NAMALWA (cell line): ENCODE data around the gene MGARP.
A peak's percentile ranks its signal among the peaks of the same experiment; 100 is the strongest.
"Not testable (repeated sequence)": the region's sequence is repeated elsewhere in the genome, so short reads cannot be mapped to it uniquely, and the experiment has no call there.

Experiments used
- DNase-seq: peaks from one replicate; pipeline ENCODE4 v3.0.0-alpha.2; 2015; ENCODE audit warnings: low spot score

MGARP gene

DNA sequence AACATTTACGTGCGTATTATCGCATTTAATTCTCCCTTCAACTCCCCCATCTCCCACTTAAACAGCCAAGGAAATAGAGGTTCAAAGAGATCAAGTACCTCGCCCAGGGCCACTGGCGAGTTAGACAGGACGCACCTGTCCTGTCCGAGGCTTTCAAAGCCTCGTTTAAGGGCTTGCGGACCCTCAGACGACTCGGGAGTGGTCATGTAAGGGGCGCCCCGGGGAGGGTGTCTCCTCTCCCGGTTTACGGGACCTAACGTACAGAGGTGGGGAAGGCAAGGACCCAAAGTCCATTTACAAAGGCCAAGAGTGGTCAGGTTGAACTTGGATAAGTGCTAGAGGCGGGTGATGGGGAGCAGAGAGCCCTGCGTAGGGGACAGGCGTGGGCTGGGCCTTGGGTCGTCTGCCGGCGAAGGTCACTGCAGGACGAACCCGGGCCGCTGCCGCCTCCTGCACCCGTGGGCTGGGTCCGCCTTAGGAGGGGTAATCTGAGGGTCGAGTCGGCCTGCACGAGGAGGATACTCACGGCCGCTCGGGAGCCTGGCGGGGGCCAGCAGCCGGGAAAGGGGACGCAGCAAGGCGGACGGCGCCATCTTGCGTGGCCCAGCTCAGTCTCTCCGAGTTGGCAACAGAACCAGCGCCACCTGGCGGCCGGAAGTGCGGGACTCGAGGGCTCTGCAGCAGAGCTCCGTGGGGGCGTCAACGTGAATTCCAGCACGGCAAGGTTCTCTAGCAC, 15.3 kb upstream of the MGARP start:
- peak; percentile 95 for DNase-seq

DNA sequence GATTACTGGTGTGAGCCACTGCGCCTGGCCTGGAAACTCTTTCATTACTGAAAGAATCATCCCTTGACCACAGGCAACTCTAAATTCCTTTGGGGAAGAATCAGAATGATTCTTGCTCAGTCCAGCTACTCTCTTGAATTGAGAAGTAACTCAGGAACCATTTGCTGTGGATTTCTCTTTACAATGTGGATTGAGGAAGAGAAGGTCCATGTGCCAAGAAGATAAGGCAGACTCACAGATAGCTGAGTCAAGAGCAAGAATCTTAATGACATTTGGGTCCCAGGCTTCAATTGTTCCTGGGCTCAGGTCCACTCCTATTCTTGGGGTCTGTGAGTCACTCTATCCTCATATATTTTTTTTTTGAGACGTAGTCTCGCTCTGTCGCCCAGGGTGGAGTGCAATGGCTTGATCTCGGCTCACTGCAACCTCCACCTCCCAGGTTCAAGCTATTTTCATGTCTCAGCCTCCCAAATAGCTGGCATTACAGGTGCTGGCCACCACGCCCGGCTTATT, 6.2 kb upstream of the MGARP start:
- no peak for DNase-seq

DNA sequence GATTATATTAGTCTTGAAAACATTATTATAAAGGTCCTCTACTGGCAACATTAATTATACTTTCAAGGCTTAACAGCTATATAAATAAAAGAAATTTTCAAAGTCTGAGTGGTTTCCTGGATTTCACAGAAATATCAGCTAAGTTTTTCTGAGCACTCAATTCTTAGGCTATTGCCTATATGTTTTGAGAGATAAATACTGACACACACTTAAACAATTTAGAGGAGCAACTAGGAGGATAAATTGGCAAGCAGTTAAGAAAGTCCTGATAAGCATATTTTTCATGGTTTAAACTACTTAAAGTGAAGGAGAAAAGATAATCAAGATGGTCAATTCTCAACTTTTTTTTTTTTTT, 2.7 kb upstream of the MGARP start:
- no peak for DNase-seq

DNA sequence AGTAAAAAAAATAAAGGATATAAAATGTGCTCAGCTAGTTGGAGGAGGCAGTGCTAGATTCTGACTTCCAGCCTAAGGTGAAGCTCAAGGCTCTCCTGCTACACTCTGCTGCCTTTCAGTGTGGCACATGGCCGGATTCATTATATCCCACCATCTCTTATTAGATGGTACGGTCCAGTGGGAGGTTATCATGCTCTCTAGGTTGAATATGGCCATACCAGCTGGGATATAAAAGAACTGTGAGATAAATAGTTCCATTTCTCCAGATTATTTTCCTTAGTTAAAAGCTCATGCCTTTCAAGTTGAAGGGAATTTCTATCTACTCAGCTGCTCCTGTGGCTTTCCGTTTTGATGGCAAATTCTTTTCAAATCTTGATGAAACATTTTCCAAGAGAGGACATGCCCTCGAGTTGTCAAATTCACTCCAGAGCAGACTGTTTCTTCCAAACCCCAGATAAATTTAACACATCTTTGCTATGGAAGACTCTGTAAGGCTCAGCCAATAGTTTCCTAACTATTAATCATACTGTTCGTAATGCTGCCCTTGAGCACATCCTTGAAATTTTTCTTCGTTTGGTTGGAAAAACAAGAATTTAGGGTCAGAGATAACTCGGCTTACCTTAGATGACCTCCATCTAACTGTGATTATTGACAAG, 2.2 kb upstream of the MGARP start:
- DNase-seq, result no peak

DNA sequence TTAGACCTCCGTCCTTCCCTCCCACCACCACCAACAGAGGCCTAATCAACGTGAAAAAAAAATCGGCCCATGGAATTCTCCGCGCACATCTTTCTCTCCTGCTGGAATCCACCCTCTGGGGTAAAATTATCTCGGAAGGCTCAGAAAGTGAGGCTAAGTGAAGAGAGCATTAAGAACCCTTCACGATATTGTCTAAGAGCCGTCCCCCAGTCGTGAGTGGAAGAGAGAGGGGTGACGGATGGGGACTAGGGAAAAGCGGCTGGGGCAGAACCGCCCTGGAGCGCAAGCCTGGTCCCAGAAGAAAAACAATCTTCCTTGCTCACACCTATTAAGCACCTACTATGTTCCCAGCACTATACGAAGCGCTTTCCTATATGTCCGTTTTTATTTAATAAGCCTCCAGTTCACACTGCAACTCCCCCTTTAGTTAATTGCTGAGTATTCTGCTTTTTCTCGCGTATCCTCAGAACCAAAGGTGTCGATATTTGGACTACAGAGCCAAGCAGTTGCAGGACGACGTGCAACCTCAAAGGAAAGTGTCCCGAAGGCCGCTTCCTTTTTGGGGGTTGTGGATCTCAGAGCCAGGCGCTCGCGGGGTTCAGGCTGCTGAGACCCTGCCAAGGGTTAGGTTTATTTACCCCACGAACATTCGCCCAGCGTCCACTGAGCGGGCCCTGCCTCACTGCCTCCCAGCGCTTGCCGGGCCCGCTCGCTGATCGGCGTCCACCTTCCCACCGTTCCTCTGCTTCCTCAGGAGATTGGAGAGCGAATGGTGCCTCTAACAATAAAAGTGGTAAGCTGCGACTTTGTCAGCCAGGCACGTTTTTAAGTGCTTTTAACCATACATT, 889 bp downstream of the MGARP start:
- no peak for DNase-seq

DNA sequence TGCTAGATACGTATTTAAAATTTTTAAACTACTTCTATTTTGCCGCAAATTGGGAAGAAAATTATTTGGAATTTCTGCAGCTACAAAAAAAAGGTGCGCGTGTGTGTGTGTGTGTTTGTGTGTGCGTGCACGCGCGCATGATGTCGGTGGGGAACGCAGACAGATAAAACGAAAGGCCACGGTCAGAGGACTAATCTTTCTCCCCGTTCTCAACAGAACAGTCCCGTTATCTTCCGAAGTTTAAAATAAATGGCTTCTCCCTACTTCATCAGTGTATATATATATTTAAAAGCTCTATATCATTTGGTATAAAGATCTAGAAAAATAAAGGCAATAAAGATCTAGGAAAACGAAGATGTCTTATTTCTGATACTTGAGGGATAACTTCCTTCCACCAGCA, 1.5 kb downstream of the MGARP start:
- DNase-seq, result no peak

DNA sequence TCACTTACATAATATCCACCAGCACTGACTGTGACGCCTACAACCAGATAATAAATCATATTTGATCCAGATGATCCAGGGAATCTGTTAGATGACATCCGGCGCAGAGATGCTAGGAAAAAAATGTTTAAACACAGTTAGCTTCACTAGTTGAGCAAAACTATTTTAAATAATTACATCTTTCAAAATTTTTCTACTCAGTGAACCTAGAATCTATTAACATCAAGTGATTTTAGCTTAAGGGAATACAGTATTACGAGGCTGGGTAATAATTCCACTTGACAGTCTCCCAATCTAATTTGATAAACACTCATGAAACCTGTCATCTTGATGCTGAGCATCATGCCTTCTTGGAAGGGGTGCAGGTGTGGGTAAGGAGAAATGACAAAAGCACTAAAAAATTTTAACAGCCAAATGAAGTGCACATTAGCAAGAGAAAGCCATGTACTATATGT, 4.7 kb downstream of the MGARP start:
- no peak for DNase-seq

DNA sequence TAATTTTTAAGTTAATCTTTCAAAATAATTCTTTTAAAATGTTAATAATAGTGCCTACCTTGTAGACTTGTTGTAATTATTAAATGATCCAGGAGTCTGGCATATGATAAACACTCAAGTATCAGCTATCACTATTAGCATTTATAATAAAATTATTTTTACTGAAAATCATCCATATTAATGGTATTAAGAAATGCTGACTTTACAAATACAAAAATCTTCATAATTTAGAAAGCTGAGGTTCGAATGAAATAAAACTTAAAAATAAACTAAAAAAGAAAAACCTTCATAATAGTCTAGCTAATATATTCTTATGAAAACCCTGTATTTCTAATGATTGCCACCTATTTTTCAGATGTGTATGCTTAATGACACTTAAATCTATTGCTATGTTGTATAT, 5.2 kb downstream of the MGARP start:
- no peak for DNase-seq

DNA sequence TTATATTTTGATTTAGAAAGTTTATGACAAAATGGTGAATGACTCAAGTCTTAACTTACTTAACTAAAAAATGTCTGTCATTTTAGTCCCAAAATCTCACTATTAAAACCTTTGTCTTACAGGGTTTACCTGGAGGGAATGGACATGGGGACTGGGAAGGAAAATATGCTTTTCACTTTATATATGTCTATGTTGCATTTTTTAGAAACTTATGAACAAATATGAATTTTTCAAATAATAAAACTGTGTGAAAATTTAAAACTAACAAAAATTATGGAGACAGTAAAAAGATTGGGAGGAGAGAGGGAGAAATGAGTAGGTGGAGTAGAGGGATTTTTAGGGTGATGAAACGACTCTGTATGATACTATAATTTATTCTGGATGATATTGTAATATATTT, 6.2 kb downstream of the MGARP start:
- DNase-seq, result no peak

DNA sequence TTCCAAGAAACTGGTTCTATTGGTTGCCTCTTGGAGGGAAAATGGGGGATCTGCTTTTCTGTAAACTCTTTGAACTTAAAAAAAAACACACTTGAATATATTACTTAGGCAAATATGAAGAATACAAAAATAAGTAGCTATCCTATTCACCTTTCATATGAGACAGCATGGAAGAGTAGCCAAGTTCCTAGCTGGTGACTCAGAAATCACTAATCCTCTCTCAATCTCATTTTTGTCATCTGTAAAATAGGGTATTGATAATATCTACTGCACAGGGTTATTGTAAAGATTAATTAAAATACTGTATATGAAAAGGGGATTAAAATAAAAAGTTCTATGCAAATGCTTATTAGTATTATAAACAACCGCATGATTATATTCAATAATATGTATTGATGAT, 12.7 kb downstream of the MGARP start:
- DNase-seq, result no peak

DNA sequence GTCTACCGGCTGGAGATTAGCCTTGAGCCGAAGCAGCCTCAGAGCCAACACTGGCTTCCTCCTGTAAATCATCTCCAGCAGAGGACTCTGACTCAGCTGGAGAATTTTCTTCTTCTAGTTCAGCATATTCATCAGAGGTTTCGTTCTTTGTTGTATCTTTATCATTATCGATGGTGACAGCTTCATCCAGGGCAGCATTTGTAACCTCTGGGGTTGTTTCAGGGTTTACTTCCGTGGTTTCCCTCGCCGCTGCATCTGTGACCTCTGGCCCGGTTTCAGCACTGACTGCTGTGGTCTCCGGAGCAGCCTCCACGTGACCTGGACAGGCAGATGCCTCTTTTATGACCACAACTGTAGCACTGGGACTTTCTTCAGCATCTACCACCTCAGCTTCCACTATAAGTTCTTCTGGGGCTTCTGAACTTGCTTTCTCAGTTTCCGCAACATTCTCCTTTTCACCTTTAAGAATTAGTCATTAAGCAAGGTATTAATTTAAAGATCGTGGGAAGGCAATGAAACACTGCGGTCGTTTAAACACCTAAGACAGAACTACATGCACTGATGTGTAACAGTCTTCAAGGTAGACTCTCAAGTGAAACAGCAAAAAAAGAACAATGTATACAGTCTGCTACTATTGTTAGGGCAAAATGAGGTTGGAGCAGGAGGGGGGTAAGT, 13.3 kb downstream of the MGARP start:
- peak; percentile 76 for DNase-seq

DNA sequence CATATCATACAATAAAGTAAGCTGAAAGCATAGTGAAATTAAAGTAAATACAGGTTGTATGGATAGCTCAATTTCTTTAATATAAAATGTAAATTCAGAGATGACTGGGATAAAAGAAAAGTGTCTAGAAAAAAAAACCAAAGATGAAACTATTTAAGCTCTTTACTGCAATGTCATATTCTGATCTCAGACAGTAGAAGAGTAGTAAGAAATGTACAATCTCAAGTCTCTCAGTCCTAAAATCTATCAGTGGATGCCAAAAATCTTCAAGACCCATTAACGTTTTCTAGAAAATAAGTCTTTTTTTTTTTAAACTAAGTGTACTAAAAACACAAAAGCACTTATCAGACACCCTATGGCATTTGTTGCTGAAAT, 13.8 kb downstream of the MGARP start:
- DNase-seq, result no peak

DNA sequence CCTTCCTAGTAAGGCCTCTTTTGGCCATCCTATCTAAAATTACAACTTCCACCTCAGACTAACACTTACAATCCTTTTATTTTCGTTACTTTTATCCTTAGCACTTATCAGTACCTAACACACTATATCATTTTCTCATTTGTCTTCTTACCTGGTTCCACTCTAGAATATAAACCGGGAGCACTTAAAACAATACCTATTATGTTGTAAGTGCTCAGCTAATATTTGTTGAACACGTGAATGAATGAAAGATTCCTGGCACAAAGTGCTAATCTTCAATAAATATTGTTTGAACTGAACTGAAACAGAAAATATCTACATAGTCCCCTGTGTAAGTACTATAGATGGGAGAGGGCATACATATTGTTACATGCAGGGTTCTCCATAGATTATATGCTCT, 14.4 kb downstream of the MGARP start:
- DNase-seq, result no peak

DNA sequence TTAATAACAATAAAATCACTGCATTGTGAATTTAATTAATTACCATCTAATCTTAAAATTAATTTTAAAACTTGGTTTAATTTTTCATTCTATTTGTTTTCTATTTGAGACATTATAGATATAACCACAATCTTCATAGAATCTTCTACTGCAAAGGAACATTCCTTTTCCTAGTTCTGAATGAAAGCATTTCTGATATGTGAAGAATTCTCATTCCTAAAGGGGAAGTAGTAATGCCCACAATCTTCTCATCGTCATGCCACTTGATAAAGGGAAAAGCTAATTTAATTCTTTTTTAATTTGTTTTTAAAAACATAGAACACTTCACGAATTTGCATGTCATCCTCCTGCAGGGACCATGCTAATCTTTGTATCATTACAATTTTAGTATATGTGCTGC, 23.7 kb downstream of the MGARP start:
- DNase-seq, result no peak

DNA sequence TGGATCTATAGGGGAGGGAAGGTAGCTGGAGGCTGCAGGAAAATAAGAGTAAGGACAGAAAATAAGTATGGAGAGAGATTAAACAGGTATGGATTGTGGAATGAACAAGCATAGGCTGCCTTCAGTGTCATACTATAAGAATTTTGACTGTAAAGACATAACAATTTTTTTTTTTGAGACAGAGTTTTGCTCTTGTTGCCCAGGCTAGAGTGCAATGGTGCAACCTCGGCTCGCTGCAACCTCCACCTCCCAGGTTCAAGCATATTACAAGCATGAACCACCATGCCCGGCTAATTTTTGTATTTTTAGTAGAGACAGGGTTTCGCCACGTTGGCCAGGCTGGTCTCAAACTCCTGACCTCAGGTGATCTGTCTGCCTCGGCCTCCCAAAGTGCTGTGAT, 24.4 kb downstream of the MGARP start:
- DNase-seq, result not testable (repeated sequence)

DNA sequence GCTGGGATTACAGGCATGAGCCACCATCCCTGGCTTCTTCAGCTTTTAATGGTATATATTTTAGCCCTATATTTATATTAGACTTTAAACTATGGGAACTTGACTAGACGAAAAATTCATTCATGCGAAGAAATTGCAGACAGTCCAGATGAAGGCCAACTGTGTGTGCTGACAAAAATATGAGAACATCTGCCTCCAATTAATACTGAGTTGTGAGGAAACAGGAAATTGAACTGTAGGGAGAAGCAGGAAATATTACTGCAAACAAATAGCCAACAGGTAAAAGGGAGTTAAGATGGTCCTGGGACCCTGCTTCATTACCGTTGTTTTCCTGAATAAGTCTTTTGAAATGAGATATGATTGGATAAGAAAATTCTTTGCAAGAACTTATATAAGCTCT, 26.3 kb downstream of the MGARP start:
- DNase-seq, result no peak

DNA sequence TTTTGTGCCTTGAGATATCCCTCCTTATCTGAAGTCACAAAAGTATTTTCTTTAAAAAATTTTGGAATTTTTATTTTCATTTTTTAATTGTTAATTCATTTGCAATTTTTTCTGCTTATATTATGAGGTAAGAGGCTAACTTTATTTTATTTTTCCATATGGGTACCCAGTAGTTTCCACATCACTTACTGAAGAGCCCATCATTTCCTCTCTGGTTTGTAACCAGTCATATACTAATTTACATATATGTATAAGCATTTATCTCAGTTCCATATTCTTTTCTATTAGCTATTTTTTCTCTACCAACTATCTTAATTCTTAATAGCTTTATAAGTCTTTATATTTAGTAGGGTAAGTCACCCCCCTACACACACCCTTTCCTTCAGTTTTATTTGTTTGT, 27.0 kb downstream of the MGARP start:
- DNase-seq, result no peak

DNA sequence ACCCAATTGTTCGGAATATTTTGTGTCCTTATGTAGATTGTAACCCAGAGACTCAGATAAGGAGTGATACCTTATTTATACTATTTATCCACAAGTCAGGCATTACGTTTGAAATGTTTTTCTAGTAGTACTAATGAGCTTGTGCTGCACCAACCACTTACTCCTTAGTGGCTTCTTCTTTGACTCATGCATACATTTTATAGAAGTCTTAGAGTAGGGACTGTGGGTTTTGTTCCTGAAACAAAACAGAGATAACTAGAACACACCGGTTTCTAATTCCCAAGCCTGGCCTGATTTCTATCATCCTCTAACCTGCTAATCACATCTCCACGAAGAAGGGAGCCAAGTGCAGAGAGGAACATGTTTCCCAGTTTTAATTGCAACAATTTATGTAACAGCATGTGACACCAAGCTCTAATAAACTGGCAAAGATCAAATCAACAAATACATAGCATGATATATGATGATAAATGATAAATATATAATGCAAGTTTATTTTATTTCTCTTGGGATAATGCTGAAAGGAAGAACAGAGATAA, 32.3 kb downstream of the MGARP start:
- DNase-seq, result no peak

DNA sequence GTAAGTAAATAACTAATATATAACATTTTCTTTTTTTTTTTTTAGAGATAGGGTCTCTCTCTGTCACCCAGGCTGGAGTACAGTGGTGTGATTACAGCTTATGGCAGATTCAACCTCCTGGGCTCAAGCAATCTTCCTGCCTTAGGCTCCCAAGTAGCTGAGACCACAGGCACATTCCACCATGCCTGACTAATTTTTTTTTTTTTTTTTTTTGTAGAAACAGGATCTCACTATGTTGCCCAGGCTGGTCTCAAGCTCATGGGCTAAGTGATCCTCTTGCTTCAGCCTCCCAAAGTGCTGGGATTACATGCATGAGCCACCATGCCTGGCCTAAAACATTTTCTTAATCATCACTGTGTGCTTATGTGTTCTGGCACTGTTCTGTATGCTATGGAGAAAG, 32.8 kb downstream of the MGARP start:
- DNase-seq, result no peak

DNA sequence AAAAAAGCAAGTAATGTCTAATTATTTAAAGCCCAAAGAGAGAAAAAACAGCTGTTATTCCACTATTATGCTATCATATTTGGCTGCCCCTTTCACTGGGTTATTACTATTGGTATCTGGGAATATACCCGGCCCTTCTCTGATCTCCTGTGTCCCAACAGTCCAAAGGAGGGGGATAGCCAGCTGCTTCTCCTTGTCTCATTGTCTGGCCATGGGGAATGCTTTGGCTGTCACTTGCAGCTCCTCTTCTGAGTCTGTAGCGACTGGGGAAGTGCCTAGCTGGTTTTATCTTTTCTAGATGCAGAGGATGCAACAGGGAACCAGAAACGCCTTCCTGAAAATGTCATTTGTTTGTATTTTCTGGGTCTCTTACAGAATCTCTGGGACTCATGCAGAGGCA, 33.9 kb downstream of the MGARP start:
- no peak for DNase-seq

DNA sequence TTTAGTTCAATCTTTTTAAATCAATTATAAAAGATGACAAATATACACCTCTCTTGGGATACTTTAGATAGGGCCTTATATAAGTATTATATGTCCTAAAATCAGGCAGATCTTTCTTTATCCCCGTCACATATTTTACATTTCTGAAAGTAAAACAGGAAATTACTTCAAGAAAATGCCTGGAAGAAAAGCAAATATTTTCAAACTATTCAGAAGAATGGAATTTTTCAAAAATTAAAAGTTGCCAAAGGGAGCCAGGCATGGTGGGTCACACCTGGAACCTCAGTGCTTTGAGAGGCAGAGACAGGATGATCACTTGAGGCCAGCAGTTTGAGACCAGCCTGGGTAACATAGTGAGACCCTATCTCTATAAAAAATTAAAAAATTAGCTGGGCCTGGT, 34.4 kb downstream of the MGARP start:
- no peak for DNase-seq
